Activated CD4-positive, alpha-beta T cell treated with anti-CD3 and anti-CD28 coated beads, Interleukin-2, amount 50 U/mL, for 1 hour (primary cell): ENCODE measurements around the gene NTF3.

Experiments used
- DNase-seq: peaks from one replicate; pipeline ENCODE4 v3.0.0-alpha.2; 2020

NTF3 gene

GRCh38 chr12:5459051-5459782, 27.3 kb downstream of the NTF3 start:
- DNase-seq, result no peak

GRCh38 chr12:5460817-5461216, 28.9 kb downstream of the NTF3 start:
- DNase-seq, result no peak

- DNase-seq, result no peak
Observed at GRCh38 chr12:5461966-5462365, 30.1 kb downstream of the NTF3 start.

GRCh38 chr12:5464096-5464495, 32.2 kb downstream of the NTF3 start:
- DNase-seq, result no peak

- no peak for DNase-seq
Observed at GRCh38 chr12:5465384-5465783, 33.5 kb downstream of the NTF3 start.

GRCh38 chr12:5466521-5466960, 34.6 kb downstream of the NTF3 start:
- DNase-seq, result no peak

GRCh38 chr12:5467931-5468330, 36.0 kb downstream of the NTF3 start:
- no peak for DNase-seq

- no peak for DNase-seq
Observed at GRCh38 chr12:5470221-5470620, 38.3 kb downstream of the NTF3 start.

- DNase-seq, result no peak
Observed at GRCh38 chr12:5470703-5471102, 38.8 kb downstream of the NTF3 start.

- no peak for DNase-seq
Observed at GRCh38 chr12:5473076-5473782, 41.3 kb downstream of the NTF3 start.

- DNase-seq, result no peak
Observed at GRCh38 chr12:5473783-5474116, 41.8 kb downstream of the NTF3 start.

- no peak for DNase-seq
Observed at GRCh38 chr12:5476356-5476755, 44.4 kb downstream of the NTF3 start.

GRCh38 chr12:5478081-5478706, 46.3 kb downstream of the NTF3 start:
- no peak for DNase-seq

- no peak for DNase-seq
Observed at GRCh38 chr12:5479761-5480160, 47.9 kb downstream of the NTF3 start.

GRCh38 chr12:5480218-5480937, 48.5 kb downstream of the NTF3 start:
- DNase-seq, result no peak

GRCh38 chr12:5480938-5481303, 49.0 kb downstream of the NTF3 start:
- DNase-seq, result no peak

GRCh38 chr12:5481645-5482044, 49.7 kb downstream of the NTF3 start:
- no peak for DNase-seq

GRCh38 chr12:5484426-5484825, 52.5 kb downstream of the NTF3 start:
- no peak for DNase-seq

- DNase-seq, result no peak
Observed at GRCh38 chr12:5485454-5485853, 53.5 kb downstream of the NTF3 start.

GRCh38 chr12:5487076-5487475, 55.2 kb downstream of the NTF3 start:
- DNase-seq, result no peak

GRCh38 chr12:5487948-5488625, 56.2 kb downstream of the NTF3 start:
- DNase-seq, result no peak

- DNase-seq, result no peak
Observed at GRCh38 chr12:5488626-5488955, 56.7 kb downstream of the NTF3 start.

- no peak for DNase-seq
Observed at GRCh38 chr12:5489017-5489416, 57.1 kb downstream of the NTF3 start.
